CD4-positive, alpha-beta T cell treated with Interleukin-4 for 1 hour (primary cell): ENCODE data around the gene CPT1C.

Experiments
- DNase-seq, 2 donors: peaks; one replicate each; pipeline ENCODE4 v3.0.0-alpha.2; 2020 to 2022

The CPT1C gene

GRCh38 chr19:49763230-49763629 lies 72.3 kb downstream of the CPT1C start, which contains the start of gene TSKS:
TSS of gene TSKS (minus strand) at chr19:49763306. CDS start at chr19:49763247, 59 bp downstream.
- no peak for DNase-seq
